Esophagus squamous epithelium (tissue), 5 donors: ENCODE measurements around the gene PPP1R12A. TPM values are rescaled to one million over a fixed set of nuclear protein-coding genes. Genes with fewer than 3 reads are reported as not detected.

Experiments
- DNase-seq: peaks from one replicate; lab custom pipeline; 2025; lab: John Stamatoyannopoulos, UW
- H3K27ac ChIP-seq, 4 donors: fragments of 200-600 bp; sonication (generic); one replicate each; pipeline ENCODE4 v1.5.1; 2016 to 2019; ENCODE audit warnings: mild to moderate bottlenecking in 1 of 4
- H3K27me3 ChIP-seq, 4 donors: fragments of 200-600 bp; sonication (generic); 1 replicate in 3 of 4; 2 replicates in 1 of 4; pipeline versions ENCODE4 v1.5.1 to v1.6.0; 2017 to 2021; ENCODE audit warnings: antibody characterized with exemption in 1 of 4
- H3K36me3 ChIP-seq, 3 donors: fragments of 200-600 bp; sonication (generic); one replicate each; pipeline ENCODE4 v1.5.1; 2016 to 2019
- H3K4me1 ChIP-seq, 3 donors: fragments of 200-600 bp; sonication (generic); one replicate each; pipeline ENCODE4 v1.5.1; 2017 to 2019
- H3K4me3 ChIP-seq, 4 donors: fragments of 200-600 bp; sonication (generic); 1 replicate in 3 of 4; 2 replicates in 1 of 4; pipeline ENCODE4 v1.5.1; 2016 to 2019; ENCODE audit warnings: mild to moderate bottlenecking in 2 of 4, moderate library complexity in 1 of 4
- H3K9me3 ChIP-seq, 3 donors: fragments of 200-600 bp; sonication (generic); one replicate each; pipeline ENCODE4 v1.5.1; 2016 to 2019
- CTCF ChIP-seq, 6 experiments: fragments of 450-650 bp in 4 of 6; fragments of 200-600 bp in 2 of 6; sonication (generic) in 2 of 6; IDR thresholded peaks; one replicate each; pipeline ENCODE4 v1.5.1; 2016 to 2019; ENCODE audit warnings: antibody characterized with exemption in 6 of 6, mild to moderate bottlenecking in 4 of 6, moderate library complexity in 4 of 6
- POLR2A ChIP-seq, 4 donors: fragments of 450-650 bp; IDR thresholded peaks; one replicate each; pipeline ENCODE4 v1.6.1; 2017; ENCODE audit warnings: antibody characterized with exemption in 4 of 4, mild to moderate bottlenecking in 4 of 4, moderate library complexity in 3 of 4
- WGBS, 2 donors: methylation state at CpG; one replicate each; pipeline ENCODE4 v1.1.5; 2018; 5-methylcytosine and 5-hydroxymethylcytosine counted together
- intact Hi-C: fragments of 100-400 bp; cut with DNase I; formaldehyde crosslinking; loops from one replicate; pipeline ENCODE4 v1.15.0; 2022
- total RNA-seq, 4 donors: library from RNA; depleted of rRNA; stranded (reverse); fragments of >200 nt; gene quantifications; one replicate each; pipeline ENCODE4 v1.1.0, GENCODE V29; 2016
- donor health status: DM: yes; HTN: yes; CAD: no.

Gene PPP1R12A
- total RNA-seq, 4 donors from 2014 or later = 25.7 to 165 (median 60.8) TPM

- no peaks in the 10 kb centered on the region for H3K9me3 ChIP-seq
- TF ChIP-seq POLR2A (IDR thresholded peaks at IDR 0.05) = no peak
- no peak for TF ChIP-seq CTCF (IDR thresholded peaks at IDR 0.05)
- DNase-seq = no peak
- peak overlapping the region in 3 of 4 donors; percentile 68 to 97 (median 96) for H3K4me3 ChIP-seq
- H3K4me1 ChIP-seq = peaks cover 0 to 41% (median 10%) of the 10 kb centered on the region in 3 donors
- no peaks in the 10 kb centered on the region for H3K27me3 ChIP-seq
- WGBS, 2 donors = 0% methylated on average over 1 of the region's 1 CpG
- peak overlapping the region in 3 of 4 donors; percentile 93 to 97 (median 97) for H3K27ac ChIP-seq
- H3K36me3 ChIP-seq = no peaks in the 10 kb centered on the region
- intact Hi-C loops = no loop called here
Observed at GRCh38 chr12:79936670-79937069, 1.8 kb upstream of the PPP1R12A start.

- H3K9me3 ChIP-seq = no peaks in the 10 kb centered on the region
- no peaks in the 10 kb centered on the region for H3K36me3 ChIP-seq
- H3K27ac ChIP-seq = peak overlapping the region; percentile 93 to 97 (median 96)
- H3K4me1 ChIP-seq = peaks cover 0 to 50% (median 10%) of the 10 kb centered on the region in 3 donors
- WGBS, 2 donors = 7 to 8% methylated on average over 10 of the region's 10 CpGs
- DNase-seq = no peak
- peak overlapping the region; percentile 68 to 97 (median 94) for H3K4me3 ChIP-seq
- TF ChIP-seq CTCF (IDR thresholded peaks at IDR 0.05) = no peak
- TF ChIP-seq POLR2A (IDR thresholded peaks at IDR 0.05) = no peak
- H3K27me3 ChIP-seq = no peaks in the 10 kb centered on the region
- intact Hi-C loops = no loop called here
Observed at GRCh38 chr12:79935624-79936345, 888 bp upstream of the PPP1R12A start.

GRCh38 chr12:79934281-79935020 is 446 bp downstream of the PPP1R12A start:
- peaks cover 0 to 60% (median 10%) of the 10 kb centered on the region in 3 donors for H3K4me1 ChIP-seq
- DNase-seq = no peak
- no peaks in the 10 kb centered on the region for H3K9me3 ChIP-seq
- TF ChIP-seq POLR2A (IDR thresholded peaks at IDR 0.05) = no peak
- no peak for TF ChIP-seq CTCF (IDR thresholded peaks at IDR 0.05)
- intact Hi-C loops = no loop called here
- peak overlapping the region; percentile 68 to 97 (median 94) for H3K4me3 ChIP-seq
- peak overlapping the region; percentile 93 to 97 (median 96) for H3K27ac ChIP-seq
- no peaks in the 10 kb centered on the region for H3K27me3 ChIP-seq
- no peaks in the 10 kb centered on the region for H3K36me3 ChIP-seq
- 0% methylated on average over 7 to 9 of the region's 53 CpGs for WGBS, 2 donors

- H3K9me3 ChIP-seq = no peaks in the 10 kb centered on the region
- peak overlapping the region; percentile 68 to 97 (median 94) for H3K4me3 ChIP-seq
- H3K27ac ChIP-seq = peak overlapping the region; percentile 93 to 97 (median 96)
- TF ChIP-seq CTCF (IDR thresholded peaks at IDR 0.05) = no peak
- no peak for TF ChIP-seq POLR2A (IDR thresholded peaks at IDR 0.05)
- H3K36me3 ChIP-seq = no peaks in the 10 kb centered on the region
- no peak for DNase-seq
- H3K4me1 ChIP-seq = peaks cover 0 to 66% (median 10%) of the 10 kb centered on the region in 3 donors
- intact Hi-C loops = no loop called here
- H3K27me3 ChIP-seq = no peaks in the 10 kb centered on the region
- WGBS, 2 donors = 0 to 1% methylated on average over 15 of the region's 15 CpGs
Observed at GRCh38 chr12:79933532-79934264, 1.2 kb downstream of the PPP1R12A start.
